Activated CD8-positive, alpha-beta memory T cell treated with anti-CD3 and anti-CD28 coated beads, Interleukin-2, amount 50 U/mL, for 4 hours (primary cell): ENCODE measurements around the gene PLB1.
A peak's percentile ranks its signal among the peaks of the same experiment; 100 is the strongest.

Source experiments
- DNase-seq: peaks from one replicate; pipeline ENCODE4 v3.0.0-alpha.2; 2020

The PLB1 gene

DNA sequence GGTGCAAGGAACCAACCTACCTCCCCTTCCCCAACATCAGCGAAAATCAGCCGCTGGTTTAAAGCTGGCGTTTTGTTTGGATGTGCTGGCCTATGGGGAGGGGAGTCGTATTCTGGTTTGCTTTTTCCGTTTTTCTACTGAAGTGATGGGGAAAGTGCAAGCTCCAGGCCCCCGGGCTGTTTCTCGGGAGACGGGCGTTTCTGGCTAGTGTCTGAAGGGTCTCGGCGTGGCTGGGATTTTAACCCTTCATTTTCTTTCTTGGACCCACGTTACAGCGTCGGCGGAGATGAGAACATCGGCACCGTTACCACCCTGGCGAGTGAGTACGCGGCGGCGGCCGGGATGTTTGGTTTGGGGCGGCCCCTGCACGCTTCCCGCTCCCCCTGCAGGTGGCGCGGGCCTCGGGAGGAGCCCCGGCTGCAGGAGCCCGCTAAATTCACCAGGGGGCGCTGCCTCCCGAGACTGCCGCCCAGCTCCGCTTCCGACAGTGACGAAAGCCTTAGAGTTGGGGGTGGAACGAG lies 70.7 kb downstream of the PLB1 start:
- DNase-seq = peak; percentile 92

DNA sequence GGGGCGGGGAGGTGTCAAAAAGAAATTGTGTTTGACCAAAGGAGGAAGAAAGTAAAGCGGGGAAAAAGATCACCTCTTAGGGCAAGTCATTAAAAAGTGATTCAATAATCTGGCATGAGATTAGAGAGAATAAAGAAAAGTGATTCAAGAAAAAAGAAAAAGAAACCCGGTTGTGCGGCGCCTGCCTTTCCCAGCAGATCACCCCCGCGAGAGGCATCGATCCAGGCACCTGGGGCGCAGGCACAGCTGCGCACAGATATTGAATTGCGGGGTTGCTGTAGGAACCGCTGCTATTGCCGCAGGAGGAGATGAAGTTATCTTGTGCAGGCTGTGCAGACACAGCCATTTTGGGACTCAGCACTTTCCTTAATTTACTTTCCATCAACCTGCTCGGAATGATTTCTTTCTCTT lies 71.2 kb downstream of the PLB1 start:
- DNase-seq = peak; percentile 32

DNA sequence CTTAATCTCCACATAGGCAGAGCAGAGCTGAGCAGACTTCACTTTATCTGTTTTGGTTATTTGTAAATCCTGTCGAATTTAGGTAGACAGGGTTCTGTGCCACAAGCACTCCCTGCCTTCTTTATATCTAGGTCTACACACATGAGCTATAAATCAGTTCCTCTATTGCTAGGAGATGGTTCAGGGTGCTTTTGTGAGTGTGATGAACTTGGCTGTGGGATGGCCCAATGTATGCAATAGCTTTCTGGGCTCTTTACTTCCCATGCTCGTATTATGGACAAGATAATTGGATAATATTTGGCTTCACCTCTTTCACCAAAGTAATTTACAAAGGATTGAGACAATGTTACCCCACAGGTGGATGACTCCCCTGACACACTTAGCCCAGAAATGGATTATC lies 72.2 kb downstream of the PLB1 start:
- no peak for DNase-seq

DNA sequence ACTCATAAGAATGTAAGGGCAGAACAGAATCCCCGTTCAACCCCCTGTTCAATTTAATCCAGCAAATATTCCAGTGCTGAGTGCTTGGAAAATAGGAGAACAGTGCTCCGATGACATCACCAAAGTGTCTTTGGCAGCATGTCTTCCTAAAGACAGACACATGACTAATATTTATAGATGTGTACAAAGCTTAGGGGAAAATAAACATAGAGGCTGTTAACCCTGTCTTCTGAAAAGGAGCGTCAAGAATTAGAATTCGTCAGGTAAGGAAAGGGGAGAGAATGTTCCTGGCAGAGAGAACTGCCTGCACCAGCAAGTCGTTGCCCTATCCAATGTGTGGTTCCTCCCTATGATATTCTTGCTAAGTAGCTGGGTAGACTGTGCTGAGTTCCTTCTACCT lies 72.7 kb downstream of the PLB1 start:
- DNase-seq = no peak

DNA sequence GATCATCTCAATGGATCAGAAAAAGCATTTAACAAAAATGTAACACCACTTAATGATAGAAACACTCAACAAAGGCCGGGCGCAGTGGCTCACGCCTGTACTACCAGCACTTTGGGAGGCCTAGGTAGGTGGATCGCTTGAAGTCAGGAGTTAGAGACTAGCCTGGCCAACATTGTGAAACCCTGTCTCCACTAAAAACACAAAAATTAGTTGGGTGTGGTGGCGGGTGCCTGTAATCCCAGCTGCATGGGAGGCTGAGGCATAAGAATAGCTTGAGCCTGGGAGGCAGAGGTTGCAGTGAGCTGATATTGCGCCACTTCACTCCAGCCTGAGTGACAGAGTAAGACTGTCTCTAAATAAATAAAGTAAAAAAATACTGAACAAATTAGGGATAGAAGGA lies 74.6 kb downstream of the PLB1 start:
- no peak for DNase-seq

DNA sequence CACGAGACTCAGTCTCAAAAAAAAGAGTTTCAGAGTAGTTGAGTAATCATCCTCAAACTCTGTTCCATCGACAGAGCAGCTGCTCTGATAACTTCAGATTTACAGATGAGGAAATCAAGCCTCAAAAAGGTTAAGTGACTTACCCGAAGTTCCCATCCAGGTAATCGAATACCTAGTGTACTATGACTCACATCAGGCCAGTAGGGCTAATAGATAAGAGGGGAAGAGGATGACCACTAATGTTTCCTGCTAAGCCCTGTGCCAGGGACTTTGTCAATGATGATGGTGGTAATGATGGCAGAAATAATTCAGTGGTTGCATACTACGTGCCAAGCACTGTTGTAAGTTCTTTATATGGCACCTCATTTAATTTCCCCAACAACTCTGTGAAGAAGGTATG lies 80.9 kb downstream of the PLB1 start:
- DNase-seq = no peak

DNA sequence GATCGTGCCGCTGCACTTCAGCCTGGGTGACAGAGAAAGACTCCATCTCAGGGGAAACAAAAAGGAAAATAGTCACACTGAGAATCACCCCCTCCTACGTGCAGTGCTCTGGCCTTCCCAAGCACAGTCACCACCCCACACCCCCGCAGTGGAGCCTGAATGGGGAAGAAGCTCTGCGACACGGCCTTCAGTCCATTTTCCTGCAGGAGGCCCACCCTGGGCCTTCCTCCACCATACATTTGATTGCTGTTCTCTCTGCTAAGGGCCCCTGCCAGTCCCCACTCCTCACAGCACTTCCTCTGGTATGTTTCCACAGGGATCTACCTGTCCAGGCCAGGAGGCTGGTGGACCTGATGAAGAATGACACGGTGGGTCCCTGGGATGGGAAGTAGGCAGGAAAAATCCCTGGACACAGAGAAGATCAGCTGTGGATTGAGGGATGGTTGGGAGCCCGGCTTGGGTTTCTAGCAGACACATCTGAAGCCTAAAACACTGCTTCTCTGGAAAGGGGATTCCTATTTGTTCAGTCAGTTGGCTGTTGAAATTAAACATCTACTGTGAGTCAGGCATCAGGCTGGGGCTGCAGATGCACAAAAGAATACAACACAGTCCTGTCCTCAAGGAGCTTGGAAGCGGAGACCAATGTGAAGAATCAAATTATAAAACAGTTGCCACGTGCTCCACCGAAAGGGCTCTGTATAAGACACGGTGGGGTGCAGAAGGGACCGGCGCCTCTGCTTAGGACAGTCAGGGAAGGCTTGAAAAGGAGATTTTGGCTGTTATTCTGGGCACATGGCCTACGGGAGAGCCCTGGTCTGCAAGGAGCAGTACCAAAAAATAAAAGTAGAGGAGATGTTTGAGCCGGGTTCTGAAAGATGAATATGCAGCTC lies 82.2 kb downstream of the PLB1 start:
- DNase-seq = no peak

DNA sequence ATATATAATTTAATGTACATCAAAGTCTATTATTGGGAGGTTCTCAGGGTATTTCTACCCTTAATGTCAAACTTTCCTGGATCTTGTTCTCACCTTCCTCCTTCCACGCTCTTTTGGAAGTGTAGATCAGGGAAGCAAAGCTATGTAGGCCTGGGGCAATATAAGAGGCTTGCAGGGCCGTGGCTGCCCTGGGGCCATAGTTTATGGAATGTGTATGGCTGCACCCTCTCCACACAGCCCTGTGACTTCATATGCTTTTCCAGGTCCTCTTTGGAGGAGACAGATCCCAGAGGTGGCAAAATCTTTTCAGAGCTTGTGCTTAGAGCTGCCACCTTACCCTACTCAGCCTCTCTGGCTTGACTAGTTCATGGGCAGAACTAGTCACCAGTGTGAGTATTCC lies 82.9 kb downstream of the PLB1 start:
- DNase-seq = no peak

DNA sequence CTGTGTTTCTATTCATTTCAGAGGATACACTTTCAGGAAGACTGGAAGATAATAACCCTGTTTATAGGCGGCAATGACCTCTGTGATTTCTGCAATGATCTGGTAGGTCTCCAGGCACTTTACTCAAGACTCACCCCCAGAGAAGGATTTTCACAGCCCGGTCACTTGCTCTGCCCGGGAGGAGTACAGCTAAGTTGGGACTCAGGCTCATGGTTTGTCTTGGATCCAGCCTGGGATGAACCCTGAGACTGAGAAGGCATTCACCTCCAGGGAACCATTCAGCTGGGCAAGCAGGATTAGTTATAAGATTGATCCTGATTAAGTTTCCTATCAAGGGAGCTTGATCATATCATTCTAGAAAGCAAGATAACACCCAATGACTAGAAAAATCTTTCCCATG lies 83.7 kb downstream of the PLB1 start:
- DNase-seq = no peak

DNA sequence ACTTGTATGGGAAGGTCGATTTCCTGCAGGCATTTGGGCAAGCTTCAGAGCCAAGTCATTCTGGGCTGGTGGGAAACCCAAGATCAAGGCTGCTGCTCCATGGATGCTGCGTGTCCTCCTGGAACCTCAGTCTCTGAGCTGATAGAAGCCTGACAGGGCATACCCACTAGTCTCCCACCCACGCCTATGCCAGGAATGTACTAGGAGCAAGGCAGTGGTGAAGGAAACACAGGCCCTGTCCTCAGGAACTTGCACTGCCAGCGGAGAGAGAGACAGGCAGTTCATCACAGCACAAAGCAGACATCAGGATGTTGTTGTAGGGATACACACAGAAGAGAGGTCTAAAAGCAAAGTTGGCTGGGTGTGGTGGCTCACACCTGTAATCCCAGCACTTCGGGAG lies 84.2 kb downstream of the PLB1 start:
- no peak for DNase-seq

DNA sequence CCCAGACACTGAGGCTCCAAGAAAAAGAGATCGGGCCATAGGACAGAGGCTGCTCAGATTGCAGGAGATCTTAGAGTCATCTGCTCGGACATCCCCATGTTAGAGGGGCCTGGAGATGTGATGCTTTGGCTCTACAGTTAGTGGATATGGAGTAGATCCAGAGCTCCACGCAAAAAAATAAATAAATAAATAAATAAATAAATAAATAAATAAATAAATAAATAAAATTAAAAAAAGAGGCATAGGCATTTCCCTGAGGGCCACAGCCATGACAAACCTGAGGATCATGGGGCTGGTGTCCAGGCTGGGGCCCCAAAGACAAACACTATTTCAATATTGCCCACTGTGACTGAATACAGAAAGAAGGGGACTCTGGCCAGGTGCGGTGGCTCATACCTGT lies 85.5 kb downstream of the PLB1 start:
- DNase-seq = no peak

DNA sequence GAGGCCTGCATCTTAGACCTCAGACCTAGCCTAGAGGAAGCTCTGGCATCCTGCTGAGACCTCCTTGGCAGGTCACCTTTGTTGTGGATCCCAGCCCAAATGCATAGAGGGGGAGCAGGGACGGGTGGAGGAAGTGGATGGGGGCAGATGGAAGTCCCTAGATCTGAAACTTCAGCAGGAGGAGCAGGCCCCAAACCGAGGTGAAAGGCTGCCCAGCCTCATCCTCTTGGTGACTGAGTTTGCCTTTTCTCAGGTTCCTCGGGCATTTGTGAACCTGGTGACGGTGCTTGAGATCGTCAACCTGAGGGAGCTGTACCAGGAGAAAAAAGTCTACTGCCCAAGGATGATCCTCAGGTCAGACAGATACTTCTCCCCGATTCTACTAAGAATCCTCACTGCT lies 86.3 kb downstream of the PLB1 start:
- DNase-seq = no peak

DNA sequence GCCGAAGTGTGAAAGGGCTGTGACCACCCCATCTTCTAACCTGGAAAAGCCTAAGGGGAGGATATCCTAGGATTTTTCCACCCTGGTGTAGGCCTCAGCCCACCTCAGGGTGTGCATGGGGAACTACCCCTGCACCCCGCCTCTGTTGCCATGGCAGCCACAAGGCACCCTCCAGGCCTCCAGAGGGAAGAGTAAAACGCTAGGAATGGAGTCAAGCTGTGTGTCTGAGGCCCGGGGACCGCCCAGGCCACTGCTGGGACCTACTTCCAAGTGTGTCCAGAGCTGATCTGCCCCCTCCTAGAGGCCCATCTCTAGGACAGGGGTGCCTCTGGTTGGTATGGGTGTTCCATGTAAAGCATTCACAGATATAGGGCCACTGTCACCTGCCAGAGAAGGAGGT lies 86.7 kb downstream of the PLB1 start:
- DNase-seq = no peak

DNA sequence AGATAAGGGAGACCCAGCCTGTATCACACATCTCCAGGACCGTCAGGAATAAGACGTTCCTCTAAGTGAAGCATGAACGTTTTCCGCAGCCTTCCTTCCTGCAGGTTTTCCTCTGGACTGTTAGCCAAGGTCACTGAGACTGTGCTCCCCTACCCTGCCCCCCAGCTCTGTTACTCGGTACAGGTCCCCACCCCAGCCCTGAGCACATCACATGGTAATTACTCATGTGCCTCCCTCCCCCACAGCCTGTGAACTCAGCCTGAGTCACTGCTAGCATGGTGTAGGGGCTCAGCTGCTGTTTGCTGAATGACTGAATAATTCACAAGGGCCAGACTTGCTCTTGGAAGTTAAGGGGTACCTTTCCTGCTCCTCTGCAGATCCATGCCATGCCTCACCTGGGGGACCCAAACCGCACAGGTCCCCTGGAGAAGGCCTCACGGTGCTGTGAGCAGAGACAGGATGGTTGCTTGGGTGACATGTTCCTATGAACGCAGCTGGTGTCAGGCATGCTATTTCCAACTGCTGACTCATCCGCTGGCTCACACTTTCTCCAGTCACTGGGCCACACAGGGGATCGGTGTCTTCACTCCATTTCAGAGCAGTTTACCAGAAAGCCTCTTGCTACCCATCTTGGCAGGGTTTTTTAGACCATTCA lies 88.2 kb downstream of the PLB1 start:
- DNase-seq = peak; percentile 75

DNA sequence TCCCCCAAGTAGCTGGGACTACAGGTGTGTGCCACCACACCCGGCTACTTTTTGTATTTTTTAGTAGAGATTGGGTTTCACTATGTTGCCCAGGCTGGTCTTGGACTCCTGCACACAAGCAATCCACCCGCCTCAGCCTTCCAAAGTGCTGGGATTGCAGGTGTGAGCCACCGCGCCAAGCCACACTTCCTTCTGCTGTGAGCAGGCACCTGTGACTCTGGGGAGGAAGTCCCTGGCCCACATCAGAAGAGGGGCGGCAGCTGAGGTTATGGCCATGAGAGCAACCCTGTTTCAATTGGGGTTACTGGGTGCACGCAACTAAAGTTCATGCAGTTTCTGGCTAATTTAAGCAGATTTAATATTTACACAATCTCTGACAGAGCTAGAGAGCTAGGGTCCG lies 91.0 kb downstream of the PLB1 start:
- DNase-seq = peak; percentile 50

DNA sequence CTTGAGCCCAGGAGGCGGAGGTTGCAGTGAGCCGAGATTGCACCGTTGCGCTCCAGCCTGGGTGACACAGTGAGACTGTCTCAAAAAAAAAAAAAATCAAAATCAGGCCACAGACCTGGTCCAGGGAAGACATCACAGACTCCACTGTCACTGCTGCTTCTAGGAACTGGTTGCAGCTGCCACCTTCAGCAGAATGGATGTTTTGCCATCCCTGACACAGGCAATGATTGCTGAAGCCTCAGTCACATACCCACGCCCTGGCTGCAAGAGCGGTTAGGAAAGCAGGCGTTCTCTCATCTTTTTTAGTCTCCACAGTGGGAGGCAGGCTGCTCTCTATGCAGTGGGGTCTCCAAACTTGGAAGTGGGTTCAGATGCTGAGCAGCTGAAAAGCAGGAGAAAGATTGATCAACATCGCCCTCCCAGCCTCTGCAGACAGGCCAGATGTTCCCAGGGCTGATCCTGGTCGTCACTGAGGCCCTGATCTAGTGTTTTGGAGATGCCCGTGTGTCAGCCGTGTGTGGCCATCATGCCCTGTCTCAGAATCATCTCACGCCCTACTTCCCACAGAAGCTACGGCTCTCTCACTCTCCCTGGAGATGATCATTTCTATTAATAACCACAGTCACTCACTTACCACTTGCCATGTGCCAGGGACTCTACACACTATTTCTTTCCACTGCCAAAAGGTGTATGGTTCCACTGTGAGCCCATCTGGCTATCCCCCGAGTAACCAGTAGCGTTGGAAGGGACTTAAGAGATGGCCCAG lies 91.8 kb downstream of the PLB1 start:
- no peak for DNase-seq

DNA sequence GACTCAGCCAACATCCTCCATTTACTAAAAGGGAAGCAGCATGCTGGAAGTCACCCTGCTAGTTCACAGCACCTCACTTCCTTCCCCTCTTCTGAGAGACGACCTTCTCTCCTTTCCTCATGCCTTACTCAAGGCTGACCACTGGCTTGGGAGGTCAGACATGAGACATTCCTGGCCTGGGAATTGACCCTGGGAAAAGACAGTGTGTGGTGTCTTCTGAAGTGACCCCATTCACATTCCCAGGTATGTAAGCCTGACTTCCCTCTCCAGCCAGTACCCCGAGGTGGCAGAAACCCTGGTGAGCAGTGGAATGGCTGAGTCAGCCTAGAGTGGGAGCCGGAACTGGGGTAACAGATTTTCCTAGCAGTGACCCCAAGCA lies 92.4 kb downstream of the PLB1 start:
- DNase-seq = no peak

DNA sequence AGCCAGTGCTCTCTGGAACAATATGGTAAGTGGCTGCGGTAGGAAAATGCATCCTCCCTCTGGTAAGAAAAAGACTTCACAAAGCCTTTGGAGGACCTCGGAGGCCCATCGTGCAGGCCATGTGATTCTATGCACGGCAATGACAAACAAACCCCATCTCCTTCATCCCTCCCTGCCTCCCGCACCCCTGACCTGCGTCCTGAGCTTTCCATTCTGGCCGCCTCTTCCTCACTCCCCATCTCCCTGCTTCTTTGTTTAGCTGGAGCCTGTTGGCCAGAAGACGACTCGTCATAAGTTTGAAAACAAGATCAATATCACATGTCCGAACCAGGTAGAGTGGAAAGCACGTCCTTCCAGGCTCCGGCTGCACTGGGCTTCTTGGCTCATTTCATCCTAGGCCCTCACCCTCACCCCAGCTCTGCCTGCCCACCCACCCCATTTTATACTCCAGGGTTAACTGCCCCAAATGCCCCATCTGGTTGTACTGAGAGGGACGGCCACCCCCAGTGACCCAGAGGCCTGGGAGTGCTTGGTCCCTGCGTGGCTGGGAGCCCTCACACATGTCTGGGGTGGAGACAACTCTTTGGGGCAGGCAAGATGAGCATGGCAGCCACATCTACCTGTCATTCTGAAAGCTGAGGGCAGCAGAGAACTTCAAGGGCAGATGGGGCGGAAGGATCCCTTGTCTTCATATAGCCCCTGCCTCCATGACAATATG lies 94.0 kb downstream of the PLB1 start:
- DNase-seq = peak; percentile 4

DNA sequence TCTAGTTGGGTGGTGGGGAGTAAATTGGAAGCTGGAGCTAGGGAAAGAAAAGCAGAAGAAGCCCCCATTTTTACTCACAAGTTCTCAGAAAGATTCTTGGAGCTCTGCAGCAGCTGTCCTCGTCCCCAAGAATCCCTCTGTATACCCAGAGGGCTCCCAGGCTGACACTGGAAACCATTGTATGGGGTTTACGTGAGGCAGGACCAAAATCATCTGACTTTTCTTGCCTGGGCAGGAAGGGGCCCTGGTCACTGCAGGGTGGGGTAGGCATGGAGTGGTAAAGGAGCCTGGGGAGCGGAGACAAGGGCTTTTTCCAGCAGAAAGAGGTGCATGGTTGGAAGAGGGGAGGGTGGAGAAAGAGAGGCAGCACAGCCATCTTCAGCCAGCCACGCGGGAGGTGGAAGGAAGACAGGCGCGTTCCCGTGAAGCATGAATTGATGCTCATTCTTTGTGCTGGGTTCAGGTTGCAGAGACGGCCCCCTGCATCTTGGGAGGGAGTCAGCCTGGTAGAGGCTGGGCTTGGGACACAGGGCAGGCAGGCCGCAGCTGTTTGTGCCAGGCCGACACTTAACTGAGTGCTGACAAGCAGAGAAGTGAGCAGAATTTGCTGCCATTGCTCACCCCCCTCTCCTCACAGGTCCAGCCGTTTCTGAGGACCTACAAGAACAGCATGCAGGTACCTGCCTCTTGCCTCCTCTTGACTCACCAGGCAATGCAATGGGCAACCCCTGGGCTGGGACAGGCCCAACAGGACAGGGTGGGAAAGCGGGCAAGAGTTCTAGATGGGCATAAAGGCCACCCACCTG lies 94.8 kb downstream of the PLB1 start:
- no peak for DNase-seq

DNA sequence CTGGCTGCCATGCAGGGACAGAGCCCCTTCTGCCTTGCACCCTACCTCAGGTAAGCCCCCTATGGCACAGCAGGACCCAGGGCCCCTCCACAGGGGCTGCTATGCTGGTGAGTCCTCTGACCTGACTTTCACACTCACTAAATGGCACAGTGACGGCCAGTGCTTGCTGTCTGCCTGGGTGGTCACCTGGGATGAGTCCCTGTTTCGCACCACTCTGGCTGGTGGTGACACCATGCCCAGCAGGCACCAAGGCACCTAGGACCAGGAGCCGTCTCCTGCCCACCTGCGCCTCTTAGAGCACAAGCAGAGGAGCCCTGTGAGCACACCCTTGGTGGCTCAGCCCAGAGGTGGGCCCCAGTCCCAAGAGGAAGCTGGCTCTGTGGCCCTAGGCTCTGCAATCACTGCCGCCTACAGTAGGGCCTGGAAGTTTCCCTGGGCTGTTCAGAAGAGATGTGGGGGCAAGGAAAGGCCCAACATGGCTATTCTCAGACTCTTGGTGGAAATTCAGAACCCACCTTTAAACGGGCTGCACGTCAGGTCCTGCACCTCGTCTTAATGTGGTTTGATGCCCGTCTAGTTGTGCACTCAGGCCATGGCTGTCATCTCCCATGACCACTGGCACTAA lies 96.0 kb downstream of the PLB1 start:
- no peak for DNase-seq

DNA sequence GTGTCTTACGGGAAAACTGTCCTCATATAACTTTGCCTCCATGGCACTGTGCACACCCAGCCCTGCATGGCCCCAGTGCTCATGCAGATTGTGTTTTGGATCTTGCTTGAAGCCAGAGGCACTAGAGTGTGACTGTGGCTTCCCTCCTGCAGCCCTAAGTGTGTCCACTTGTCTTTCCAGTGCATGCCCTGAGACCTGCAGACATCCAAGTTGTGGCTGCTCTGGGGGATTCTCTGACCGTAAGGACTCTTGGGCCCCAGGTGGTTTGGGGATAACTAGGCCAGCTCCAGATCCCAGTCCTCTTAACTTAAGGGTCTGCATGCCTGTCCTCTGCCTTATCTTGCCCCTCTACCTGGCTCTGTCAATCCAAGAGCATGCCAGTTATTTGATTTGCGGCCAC lies 96.6 kb downstream of the PLB1 start:
- no peak for DNase-seq
